Neural progenitor cell (in vitro differentiated cells): ENCODE measurements around the gene ITGA8. TPM values are rescaled to one million over a fixed set of nuclear protein-coding genes. Genes with fewer than 3 reads are reported as not detected.

Source experiments
- DNase-seq: peaks from one replicate; pipeline ENCODE4 v3.0.0-alpha.2; 2016; ENCODE audit warnings: low spot score
- H2AFZ ChIP-seq: fragments of 200-600 bp; sonication (generic); replicated peaks from 2 replicates; pipeline ENCODE4 v1.6.1; 2016; ENCODE audit warnings: antibody characterized with exemption
- H3F3A ChIP-seq: fragments of 200-600 bp; sonication (generic); 2 replicates; pipeline ENCODE4 v1.6.1; 2016; ENCODE audit warnings: antibody characterized with exemption, low read depth
- H3K27ac ChIP-seq: fragments of 200-600 bp; sonication (generic); 2 replicates; pipeline ENCODE4 v1.5.1; 2016; ENCODE audit warnings: mild to moderate bottlenecking
- H3K27me3 ChIP-seq: fragments of 200-600 bp; sonication (generic); 2 replicates; pipeline ENCODE4 v1.6.1; 2016; ENCODE audit warnings: mild to moderate bottlenecking, moderate library complexity
- H3K36me3 ChIP-seq: fragments of 200-600 bp; sonication (generic); 2 replicates; pipeline ENCODE4 v1.5.1; 2016
- H3K4me1 ChIP-seq: fragments of 200-600 bp; sonication (generic); 2 replicates; pipeline ENCODE4 v1.6.1; 2016; ENCODE audit warnings: mixed run types
- H3K4me2 ChIP-seq: fragments of 200-600 bp; sonication (generic); 2 replicates; pipeline ENCODE4 v1.6.1; 2016
- H3K4me3 ChIP-seq: fragments of 200-600 bp; sonication (generic); 2 replicates; pipeline ENCODE4 v1.5.1; 2016
- H3K79me2 ChIP-seq: fragments of 200-600 bp; sonication (generic); 2 replicates; pipeline ENCODE4 v1.6.1; 2016; ENCODE audit warnings: low read depth
- H3K9ac ChIP-seq: fragments of 200-600 bp; sonication (generic); 2 replicates; pipeline ENCODE4 v1.6.1; 2016
- H3K9me3 ChIP-seq: fragments of 200-600 bp; sonication (generic); 2 replicates; pipeline ENCODE4 v1.5.1; 2016; ENCODE audit warnings: low read depth
- H4K20me1 ChIP-seq: fragments of 200-600 bp; sonication (generic); 2 replicates; pipeline ENCODE4 v1.6.1; 2016; ENCODE audit warnings: low read depth
- H3K27ac Mint-ChIP-seq: 3 replicates; pipeline ENCODE4 v1.8.0; 2021; ENCODE audit warnings: mixed read lengths
- H3K27me3 Mint-ChIP-seq: 2 replicates; pipeline ENCODE4 v1.8.0; 2022; ENCODE audit warnings: low read depth, mild to moderate bottlenecking, inconsistent platforms, moderate library complexity, mixed read lengths; ENCODE audit not compliant: insufficient read depth
- H3K36me3 Mint-ChIP-seq: 3 replicates; pipeline ENCODE4 v1.8.0; 2021; ENCODE audit warnings: mixed read lengths
- H3K4me1 Mint-ChIP-seq: 3 replicates; pipeline ENCODE4 v1.8.0; 2021; ENCODE audit warnings: mixed read lengths
- H3K4me3 Mint-ChIP-seq: 3 replicates; pipeline ENCODE4 v1.8.0; 2021; ENCODE audit warnings: mild to moderate bottlenecking, moderate library complexity, mixed read lengths
- H3K9me3 Mint-ChIP-seq: 3 replicates; pipeline ENCODE4 v1.8.0; 2020; ENCODE audit warnings: mixed read lengths
- EZH2 ChIP-seq: fragments of 200-600 bp; sonication (generic); IDR thresholded peaks from 2 replicates; pipeline ENCODE4 v1.6.1; 2017; ENCODE audit warnings: antibody characterized with exemption, mild to moderate bottlenecking, moderate library complexity
- EZH2phosphoT487 ChIP-seq: fragments of 200-600 bp; sonication (generic); IDR thresholded peaks from 2 replicates; pipeline ENCODE4 v1.6.1; 2017; ENCODE audit warnings: antibody characterized with exemption
- total RNA-seq: library from RNA; depleted of rRNA; stranded (reverse); fragments of >200 nt; gene quantifications from 2 replicates; pipeline ENCODE4 v1.2.3, GENCODE V29; 2015; ENCODE audit warnings: low replicate concordance
- TF ChIP-seq, protein P1 (sequence below): fragments of 200-600 bp; sonication (generic); IDR thresholded peaks from 2 replicates; pipeline ENCODE4 v1.5.1; 2017; ENCODE audit warnings: antibody characterized with exemption, mild to moderate bottlenecking

ITGA8 gene
- total RNA-seq, 1 donor from 2014 or later: 0.15 TPM

DNA sequence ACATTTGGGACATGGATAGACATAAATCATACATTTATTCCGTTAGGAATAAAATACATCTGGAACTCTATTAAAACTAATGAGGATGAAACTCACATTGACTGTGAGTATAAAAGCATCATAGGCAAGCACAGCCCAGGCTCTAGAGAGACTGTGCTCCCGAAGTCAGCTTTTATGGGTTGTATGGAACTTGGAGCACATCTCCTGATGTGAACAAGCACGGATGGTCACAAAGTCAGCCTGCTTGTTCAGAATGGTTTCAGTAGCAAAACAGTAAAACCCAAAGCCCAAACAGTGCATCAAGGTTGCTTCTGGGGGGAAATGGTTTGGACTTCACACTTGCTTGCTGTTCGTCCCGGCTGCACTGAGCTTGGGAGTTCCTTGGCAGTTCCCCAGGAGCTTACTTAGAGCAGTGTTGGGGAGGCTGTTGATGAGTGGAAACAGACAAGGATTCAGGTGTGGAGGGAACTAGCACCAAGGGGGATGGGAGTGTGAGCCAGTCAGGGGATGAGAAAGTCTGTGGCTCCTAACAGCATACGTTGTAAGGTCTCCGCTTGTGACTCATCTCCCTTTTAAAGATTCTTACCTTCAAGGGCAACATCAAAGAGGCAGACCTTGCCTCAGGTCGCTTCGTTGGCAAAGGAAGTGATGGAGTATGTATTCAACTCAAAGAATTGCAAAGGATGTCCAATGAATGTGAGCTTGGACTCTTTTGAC lies 19.7 kb upstream of the ITGA8 start:
- no peak overlapping the region for H3K4me3 ChIP-seq
- Mint-ChIP-seq H3K36me3 (no peaks in the 10 kb centered on the region), H3K27ac (no peak overlapping the region), H3K4me1 (peaks cover 2% of the 10 kb centered on the region), H3K27me3 (peaks cover 6% of the 10 kb centered on the region), H3K4me3 (no peak overlapping the region), H3K9me3 (peaks cover 2% of the 10 kb centered on the region)
- no peaks in the 10 kb centered on the region for H3K36me3 ChIP-seq
- DNase-seq: no peak
- H3K27me3 ChIP-seq: no peaks in the 10 kb centered on the region
- H3F3A ChIP-seq: no peaks in the 10 kb centered on the region
- H2AFZ ChIP-seq: no peak overlapping the region
- H4K20me1 ChIP-seq: no peaks in the 10 kb centered on the region
- no peak overlapping the region for H3K9ac ChIP-seq
- H3K4me2 ChIP-seq: no peak overlapping the region
- no peaks in the 10 kb centered on the region for H3K79me2 ChIP-seq
- TF ChIP-seq, protein P1, sequence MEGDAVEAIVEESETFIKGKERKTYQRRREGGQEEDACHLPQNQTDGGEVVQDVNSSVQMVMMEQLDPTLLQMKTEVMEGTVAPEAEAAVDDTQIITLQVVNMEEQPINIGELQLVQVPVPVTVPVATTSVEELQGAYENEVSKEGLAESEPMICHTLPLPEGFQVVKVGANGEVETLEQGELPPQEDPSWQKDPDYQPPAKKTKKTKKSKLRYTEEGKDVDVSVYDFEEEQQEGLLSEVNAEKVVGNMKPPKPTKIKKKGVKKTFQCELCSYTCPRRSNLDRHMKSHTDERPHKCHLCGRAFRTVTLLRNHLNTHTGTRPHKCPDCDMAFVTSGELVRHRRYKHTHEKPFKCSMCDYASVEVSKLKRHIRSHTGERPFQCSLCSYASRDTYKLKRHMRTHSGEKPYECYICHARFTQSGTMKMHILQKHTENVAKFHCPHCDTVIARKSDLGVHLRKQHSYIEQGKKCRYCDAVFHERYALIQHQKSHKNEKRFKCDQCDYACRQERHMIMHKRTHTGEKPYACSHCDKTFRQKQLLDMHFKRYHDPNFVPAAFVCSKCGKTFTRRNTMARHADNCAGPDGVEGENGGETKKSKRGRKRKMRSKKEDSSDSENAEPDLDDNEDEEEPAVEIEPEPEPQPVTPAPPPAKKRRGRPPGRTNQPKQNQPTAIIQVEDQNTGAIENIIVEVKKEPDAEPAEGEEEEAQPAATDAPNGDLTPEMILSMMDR: no peak
- TF ChIP-seq EZH2phosphoT487: no peak
- TF ChIP-seq EZH2: no peak
- H3K27ac ChIP-seq: no peak overlapping the region
- no peaks in the 10 kb centered on the region for H3K9me3 ChIP-seq
- peaks cover 7% of the 10 kb centered on the region for H3K4me1 ChIP-seq

DNA sequence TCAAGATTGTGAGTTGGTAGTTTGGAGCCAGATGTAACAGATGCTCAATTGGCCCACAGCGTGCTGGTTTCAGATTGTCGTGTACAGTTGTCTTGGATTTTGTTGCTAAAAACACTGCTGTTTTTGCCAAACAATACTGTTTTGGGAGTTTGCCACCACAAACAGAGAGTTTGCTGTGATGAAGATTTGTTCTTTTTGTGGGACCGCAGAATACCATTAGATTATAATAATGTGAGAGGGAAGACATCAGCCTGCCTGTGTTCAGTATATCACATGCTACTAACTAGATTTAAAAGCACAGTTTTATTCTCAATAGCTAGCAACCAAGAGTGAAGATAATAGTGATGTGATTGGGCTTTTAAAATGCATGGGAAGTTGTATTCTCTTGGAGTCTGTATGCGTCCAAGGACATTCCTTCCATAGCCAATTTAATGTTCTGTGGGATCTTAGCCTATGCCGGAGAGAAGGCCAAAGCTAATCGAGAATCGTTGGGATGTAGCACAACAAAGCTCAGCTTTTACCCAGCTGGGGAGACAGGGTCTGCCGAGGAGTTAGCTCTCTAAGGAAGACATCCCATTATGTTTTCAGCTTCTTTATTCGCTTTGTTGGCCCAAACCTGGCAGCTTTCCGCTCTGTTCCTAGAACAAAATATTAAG lies 18.7 kb upstream of the ITGA8 start:
- Histone ChIP-seq H3F3A (no peaks in the 10 kb centered on the region), H3K9me3 (no peaks in the 10 kb centered on the region), H3K4me2 (no peak overlapping the region), H3K27me3 (no peaks in the 10 kb centered on the region), H2AFZ (no peak overlapping the region), H4K20me1 (no peaks in the 10 kb centered on the region), H3K9ac (no peak overlapping the region), H3K27ac (no peak overlapping the region), H3K79me2 (no peaks in the 10 kb centered on the region), H3K4me3 (no peak overlapping the region), H3K4me1 (peaks cover 7% of the 10 kb centered on the region), H3K36me3 (no peaks in the 10 kb centered on the region)
- no peak for TF ChIP-seq EZH2phosphoT487
- TF ChIP-seq EZH2: no peak
- TF ChIP-seq, protein P1: no peak
- Mint-ChIP-seq H3K36me3 (no peaks in the 10 kb centered on the region), H3K9me3 (peaks cover 4% of the 10 kb centered on the region), H3K4me1 (peaks cover 2% of the 10 kb centered on the region), H3K4me3 (no peak overlapping the region), H3K27me3 (peaks cover 6% of the 10 kb centered on the region), H3K27ac (no peak overlapping the region)
- DNase-seq: no peak

DNA sequence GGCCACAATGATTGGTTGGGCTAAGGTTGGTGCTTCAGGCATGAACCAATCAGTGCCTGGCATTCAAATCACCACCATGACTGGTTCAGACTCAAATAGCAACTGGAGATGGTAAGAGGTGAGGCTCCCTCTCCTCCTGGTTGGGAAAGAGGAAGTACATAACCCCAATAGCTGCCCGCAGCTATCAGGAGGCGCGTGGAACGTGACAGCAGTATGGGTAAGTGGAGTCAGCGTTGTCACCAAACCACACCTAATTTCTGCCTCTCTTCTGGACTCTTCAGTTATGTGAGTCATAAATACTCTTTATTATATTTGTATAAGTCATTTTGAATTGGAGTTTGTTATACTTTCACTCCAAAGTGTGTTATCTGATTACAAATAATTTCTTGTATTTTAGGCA lies 17.9 kb upstream of the ITGA8 start:
- Histone ChIP-seq H2AFZ (no peak overlapping the region), H3K27me3 (no peaks in the 10 kb centered on the region), H3K79me2 (no peaks in the 10 kb centered on the region), H3K9me3 (no peaks in the 10 kb centered on the region), H3K4me3 (no peak overlapping the region), H3F3A (no peaks in the 10 kb centered on the region), H3K9ac (no peak overlapping the region), H3K27ac (no peak overlapping the region), H3K4me2 (no peak overlapping the region), H3K36me3 (no peaks in the 10 kb centered on the region), H3K4me1 (peaks cover 7% of the 10 kb centered on the region), H4K20me1 (no peaks in the 10 kb centered on the region)
- H3K4me1 Mint-ChIP-seq: peaks cover 2% of the 10 kb centered on the region
- H3K4me3 Mint-ChIP-seq: no peak overlapping the region
- no peak overlapping the region for H3K27ac Mint-ChIP-seq
- TF ChIP-seq, protein P1: no peak
- no peak for TF ChIP-seq EZH2phosphoT487
- no peak for TF ChIP-seq EZH2
- H3K9me3 Mint-ChIP-seq: peaks cover 5% of the 10 kb centered on the region
- H3K36me3 Mint-ChIP-seq: no peaks in the 10 kb centered on the region
- H3K27me3 Mint-ChIP-seq: peaks cover 6% of the 10 kb centered on the region
- DNase-seq: no peak
